Prostate gland (tissue), 2 donors: ENCODE measurements around the gene SRGAP3.

Source experiments
- POLR2A ChIP-seq: fragments of 450-650 bp; IDR thresholded peaks from one replicate; pipeline ENCODE4 v1.6.1; 2016; ENCODE audit warnings: antibody characterized with exemption, mild to moderate bottlenecking
- POLR2AphosphoS5 ChIP-seq: sonication (generic); formaldehyde crosslinking; IDR thresholded peaks from one replicate; pipeline ENCODE4 v1.6.1; 2017; ENCODE audit warnings: antibody characterized with exemption
- TF ChIP-seq, protein P1 (sequence below), 4 experiments: fragments of 200-600 bp in 2 of 4; fragments of 450-650 bp in 2 of 4; sonication (generic) in 2 of 4; IDR thresholded peaks; 1 replicate in 3 of 4; 2 replicates in 1 of 4; pipeline ENCODE4 v1.5.1; 2016 to 2019; ENCODE audit warnings: antibody characterized with exemption in 4 of 4, mild to moderate bottlenecking in 2 of 4, moderate library complexity in 2 of 4

DNA sequence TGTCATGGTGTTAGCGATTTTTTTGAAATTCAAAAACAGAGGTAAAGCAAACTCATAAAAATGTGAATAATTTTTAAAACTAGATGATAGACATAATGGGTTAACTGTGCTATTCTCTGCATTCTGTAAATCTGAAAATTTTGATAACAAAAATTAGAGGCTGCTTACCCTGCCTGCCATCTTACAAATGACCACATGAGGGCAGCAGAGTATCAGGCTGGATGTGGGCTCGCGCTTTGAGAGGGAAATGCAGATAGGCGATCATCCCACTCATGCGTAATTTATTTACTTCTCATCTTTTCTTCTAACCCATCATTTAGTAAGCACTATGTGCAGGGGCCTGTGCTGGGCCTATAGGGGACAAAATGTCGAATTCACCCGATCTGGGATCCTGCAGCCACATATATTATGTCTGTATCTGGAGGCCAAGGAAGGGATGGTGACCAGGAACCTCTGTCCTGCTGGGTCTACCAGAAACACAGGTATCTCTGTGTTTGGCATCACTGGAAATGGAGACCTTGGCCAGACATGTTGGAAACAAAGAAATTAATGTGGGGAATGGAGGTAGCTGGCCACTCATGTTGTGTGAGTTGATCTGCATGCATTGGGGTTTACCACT, 278.4 kb downstream of the SRGAP3 start:
- TF ChIP-seq, protein P1, sequence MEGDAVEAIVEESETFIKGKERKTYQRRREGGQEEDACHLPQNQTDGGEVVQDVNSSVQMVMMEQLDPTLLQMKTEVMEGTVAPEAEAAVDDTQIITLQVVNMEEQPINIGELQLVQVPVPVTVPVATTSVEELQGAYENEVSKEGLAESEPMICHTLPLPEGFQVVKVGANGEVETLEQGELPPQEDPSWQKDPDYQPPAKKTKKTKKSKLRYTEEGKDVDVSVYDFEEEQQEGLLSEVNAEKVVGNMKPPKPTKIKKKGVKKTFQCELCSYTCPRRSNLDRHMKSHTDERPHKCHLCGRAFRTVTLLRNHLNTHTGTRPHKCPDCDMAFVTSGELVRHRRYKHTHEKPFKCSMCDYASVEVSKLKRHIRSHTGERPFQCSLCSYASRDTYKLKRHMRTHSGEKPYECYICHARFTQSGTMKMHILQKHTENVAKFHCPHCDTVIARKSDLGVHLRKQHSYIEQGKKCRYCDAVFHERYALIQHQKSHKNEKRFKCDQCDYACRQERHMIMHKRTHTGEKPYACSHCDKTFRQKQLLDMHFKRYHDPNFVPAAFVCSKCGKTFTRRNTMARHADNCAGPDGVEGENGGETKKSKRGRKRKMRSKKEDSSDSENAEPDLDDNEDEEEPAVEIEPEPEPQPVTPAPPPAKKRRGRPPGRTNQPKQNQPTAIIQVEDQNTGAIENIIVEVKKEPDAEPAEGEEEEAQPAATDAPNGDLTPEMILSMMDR (IDR thresholded peaks at IDR 0.05) = peak; percentile 95 to 98 (median 97)
- no peak for TF ChIP-seq POLR2A
- TF ChIP-seq POLR2AphosphoS5 = peak; percentile 47
